ENCODE data around the gene ADAP1. TPM values are rescaled to one million over a fixed set of nuclear protein-coding genes. Genes with fewer than 3 reads are reported as not detected.

The ADAP1 gene
- total and polyA plus RNA-seq, 2 of the 13 experiments (the other 11 are each of a cell fraction or from before 2014, with no cell fraction given), result 10.5 to 24.6 TPM

DNA sequence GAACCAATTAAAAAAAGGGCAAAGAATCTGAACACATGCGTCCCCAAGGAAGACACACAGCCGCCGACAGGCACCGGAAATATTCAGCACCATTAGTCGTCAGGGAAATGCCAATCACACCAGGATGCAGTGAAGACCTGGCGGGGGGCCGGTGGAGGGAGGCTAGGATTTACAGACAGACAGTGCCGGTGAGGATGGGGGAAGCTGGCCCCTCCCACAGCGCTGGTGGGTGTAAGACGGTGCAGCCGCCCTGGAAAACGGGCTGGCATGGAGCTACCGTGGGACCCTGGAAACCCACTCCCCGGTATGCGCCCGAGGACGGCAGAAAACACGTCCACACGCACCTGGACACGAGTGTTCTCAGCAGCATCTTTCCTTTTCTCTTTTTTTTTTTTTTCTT is 4.8 kb upstream of the ADAP1 start (continued):
- TF ChIP-seq, protein P1, sequence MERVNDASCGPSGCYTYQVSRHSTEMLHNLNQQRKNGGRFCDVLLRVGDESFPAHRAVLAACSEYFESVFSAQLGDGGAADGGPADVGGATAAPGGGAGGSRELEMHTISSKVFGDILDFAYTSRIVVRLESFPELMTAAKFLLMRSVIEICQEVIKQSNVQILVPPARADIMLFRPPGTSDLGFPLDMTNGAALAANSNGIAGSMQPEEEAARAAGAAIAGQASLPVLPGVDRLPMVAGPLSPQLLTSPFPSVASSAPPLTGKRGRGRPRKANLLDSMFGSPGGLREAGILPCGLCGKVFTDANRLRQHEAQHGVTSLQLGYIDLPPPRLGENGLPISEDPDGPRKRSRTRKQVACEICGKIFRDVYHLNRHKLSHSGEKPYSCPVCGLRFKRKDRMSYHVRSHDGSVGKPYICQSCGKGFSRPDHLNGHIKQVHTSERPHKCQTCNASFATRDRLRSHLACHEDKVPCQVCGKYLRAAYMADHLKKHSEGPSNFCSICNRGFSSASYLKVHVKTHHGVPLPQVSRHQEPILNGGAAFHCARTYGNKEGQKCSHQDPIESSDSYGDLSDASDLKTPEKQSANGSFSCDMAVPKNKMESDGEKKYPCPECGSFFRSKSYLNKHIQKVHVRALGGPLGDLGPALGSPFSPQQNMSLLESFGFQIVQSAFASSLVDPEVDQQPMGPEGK (CRISPR knock-in tag; IDR thresholded peaks at IDR 0.05), result no peak
- TF ChIP-seq ZNF546 (CRISPR knock-in tag; conservative IDR thresholded peaks at IDR 0.05) (no peak), ZBTB42 (CRISPR knock-in tag; IDR thresholded peaks at IDR 0.05) (no peak), ZNF235 (CRISPR knock-in tag; IDR thresholded peaks at IDR 0.05; ENCODE audit: borderline replicate concordance) (no peak)

DNA sequence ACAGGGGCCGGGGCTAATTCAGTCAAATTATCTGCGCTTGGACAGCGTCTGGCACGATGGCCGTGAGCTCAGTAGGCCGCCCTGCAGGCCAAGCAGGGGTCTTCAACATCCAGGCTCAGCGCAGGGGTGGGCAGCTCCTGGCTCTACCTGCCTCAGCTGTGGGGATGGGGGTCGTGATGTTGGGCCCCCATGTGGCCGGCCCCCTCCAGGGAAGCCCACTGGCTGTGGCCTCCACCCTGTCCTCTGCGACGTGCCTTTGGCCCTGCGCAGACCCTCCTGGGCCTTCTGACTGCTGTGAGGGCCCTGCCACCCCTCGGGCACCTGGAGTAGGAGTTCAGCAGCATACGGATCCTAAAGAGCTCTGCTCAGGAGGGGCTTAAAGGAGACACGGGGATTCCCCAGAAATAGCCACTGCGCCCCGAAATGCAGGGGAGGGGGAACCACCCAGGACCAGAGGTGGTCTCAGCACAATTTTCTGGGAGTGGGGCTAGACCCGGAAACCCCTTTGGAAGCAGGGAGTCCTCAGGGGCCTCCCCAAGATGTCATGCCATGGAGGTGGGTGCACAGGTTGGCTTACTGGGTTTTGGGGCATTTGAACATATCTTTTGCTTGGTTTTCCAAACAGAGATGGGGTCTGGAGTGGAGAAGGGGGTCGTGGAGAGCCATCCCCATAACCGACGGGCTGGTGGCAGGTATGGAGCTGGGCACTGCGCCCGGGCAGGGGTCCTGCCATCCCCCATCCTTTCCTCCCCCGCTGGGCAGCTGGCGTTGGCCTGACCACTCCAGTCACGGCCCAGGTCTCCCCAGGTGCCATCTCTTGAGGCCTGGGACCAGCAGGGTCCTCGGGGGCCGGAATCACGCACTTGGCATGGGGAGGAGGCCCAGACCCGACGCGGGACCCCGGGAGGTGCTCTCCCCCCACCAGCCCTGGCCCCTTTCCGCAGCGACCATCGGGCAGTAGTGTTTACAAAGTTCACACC is 4.0 kb upstream of the ADAP1 start:
- ChIA-PET POLR2A (interaction anchor here (0.8 to 5.2 kb wide), 13 partner anchors 8 to 198 kb away, joined by 3 to 95 read pairs (median 17); partner anchors contain the start of genes COX19 and CYP2W1), CTCF (ENCODE audit: low intra/inter-chr PET ratio, low total read pairs) (no interaction called here)
- H3K4me3 ChIP-seq (replicated peaks in 1 of 3; ENCODE audit: insufficient read depth in 1 of 3, low read depth in 2 of 3, low read length in 3 of 3), result peak overlapping the region in 2 of 3 experiments; percentile 48 to 68; a peak in 4 of 6 replicates
- peaks cover 73% of the 10 kb centered on the region for H3K4me1 ChIP-seq (ENCODE audit: insufficient read depth, low read length)
- WGBS (ENCODE audit: low lambda C conversion rate), result 88% methylated on average over 9 of the region's 36 CpGs
- FAIRE-seq, result no peak
- H3K27me3 ChIP-seq (ENCODE audit: control insufficient read depth in 1 of 2, insufficient read depth in 2 of 2, low read length in 2 of 2), result no peaks in the 10 kb centered on the region
- intact Hi-C loops (cut with micrococcal nuclease; ENCODE audit: unreplicated experiment) (loop anchor here (10.0 kb wide), 2 partner anchors 54 to 144 kb away; no protein-coding TSS in a partner anchor), in situ Hi-C loops (cut with HindIII; ENCODE audit: extremely low pct_ligation_motif_present, low pct_unique_long_range_greater_than_20kb) (no loop called here)
- peak overlapping the region; percentile 89 for H3K4me2 ChIP-seq (ENCODE audit: low read depth, low read length)
- H3K9ac ChIP-seq (ENCODE audit: insufficient read depth, low read depth, low read length), result peak overlapping the region; percentile 67
- no peaks in the 10 kb centered on the region for H3K9me3 ChIP-seq (ENCODE audit: low read length)
- no peak overlapping the region for H2AFZ ChIP-seq (ENCODE audit: low read length)
- no peaks in the 10 kb centered on the region for H3K36me3 ChIP-seq (replicated peaks in 1 of 2; ENCODE audit: control insufficient read depth in 1 of 2, insufficient read depth in 2 of 2, low read length in 2 of 2)
- H4K20me1 ChIP-seq (ENCODE audit: insufficient read depth, low read length), result no peaks in the 10 kb centered on the region
- H3K27ac ChIP-seq (ENCODE audit: extremely low read length, insufficient read depth, low read length), result peak overlapping the region; percentile 84
- no peak for ATAC-seq
- BruUV-seq (replicated peaks), result no TSS peak
- H3K79me2 ChIP-seq (ENCODE audit: insufficient read depth, low read length), result no peaks in the 10 kb centered on the region
- DNase-seq (ENCODE audit: low spot score), result no peak
- TF ChIP-seq ATF7 (IDR thresholded peaks at IDR 0.05) (no peak), ATF7 (CRISPR knock-in tag; IDR thresholded peaks at IDR 0.05) (no peak), ZNF607 (CRISPR knock-in tag; IDR thresholded peaks at IDR 0.05; ENCODE audit: borderline replicate concordance) (no peak), ZNF781 (CRISPR knock-in tag; IDR thresholded peaks at IDR 0.05; ENCODE audit: borderline replicate concordance, not compliant biosample characterization) (no peak), ZNF282 (IDR thresholded peaks at IDR 0.05; ENCODE audit: partially characterized antibody) (no peak), HHEX (CRISPR knock-in tag; IDR thresholded peaks at IDR 0.05) (no peak), PAX8 (CRISPR knock-in tag; IDR thresholded peaks at IDR 0.05; ENCODE audit: borderline replicate concordance) (0 out of 2 replicates have a peak, but pooled peaks have one; percentile 59), ZC3H4 (CRISPR knock-in tag; IDR thresholded peaks at IDR 0.05; ENCODE audit: borderline replicate concordance) (no peak), ZNF510 (CRISPR knock-in tag; IDR thresholded peaks at IDR 0.05; ENCODE audit: low read depth) (no peak), HNRNPH1 (optimal IDR thresholded peaks at IDR 0.05; ENCODE audit: low read depth, low read length) (no peak), BHLHE40 (IDR thresholded peaks at IDR 0.05; ENCODE audit: low read length) (no peak), U2AF1 (optimal IDR thresholded peaks at IDR 0.05; ENCODE audit: low read depth, low read length) (no peak)
- TF ChIP-seq, protein P2, sequence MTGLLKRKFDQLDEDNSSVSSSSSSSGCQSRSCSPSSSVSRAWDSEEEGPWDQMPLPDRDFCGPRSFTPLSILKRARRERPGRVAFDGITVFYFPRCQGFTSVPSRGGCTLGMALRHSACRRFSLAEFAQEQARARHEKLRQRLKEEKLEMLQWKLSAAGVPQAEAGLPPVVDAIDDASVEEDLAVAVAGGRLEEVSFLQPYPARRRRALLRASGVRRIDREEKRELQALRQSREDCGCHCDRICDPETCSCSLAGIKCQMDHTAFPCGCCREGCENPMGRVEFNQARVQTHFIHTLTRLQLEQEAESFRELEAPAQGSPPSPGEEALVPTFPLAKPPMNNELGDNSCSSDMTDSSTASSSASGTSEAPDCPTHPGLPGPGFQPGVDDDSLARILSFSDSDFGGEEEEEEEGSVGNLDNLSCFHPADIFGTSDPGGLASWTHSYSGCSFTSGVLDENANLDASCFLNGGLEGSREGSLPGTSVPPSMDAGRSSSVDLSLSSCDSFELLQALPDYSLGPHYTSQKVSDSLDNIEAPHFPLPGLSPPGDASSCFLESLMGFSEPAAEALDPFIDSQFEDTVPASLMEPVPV (CRISPR knock-in tag; IDR thresholded peaks at IDR 0.05), result no peak
- TF ChIP-seq, protein P3, sequence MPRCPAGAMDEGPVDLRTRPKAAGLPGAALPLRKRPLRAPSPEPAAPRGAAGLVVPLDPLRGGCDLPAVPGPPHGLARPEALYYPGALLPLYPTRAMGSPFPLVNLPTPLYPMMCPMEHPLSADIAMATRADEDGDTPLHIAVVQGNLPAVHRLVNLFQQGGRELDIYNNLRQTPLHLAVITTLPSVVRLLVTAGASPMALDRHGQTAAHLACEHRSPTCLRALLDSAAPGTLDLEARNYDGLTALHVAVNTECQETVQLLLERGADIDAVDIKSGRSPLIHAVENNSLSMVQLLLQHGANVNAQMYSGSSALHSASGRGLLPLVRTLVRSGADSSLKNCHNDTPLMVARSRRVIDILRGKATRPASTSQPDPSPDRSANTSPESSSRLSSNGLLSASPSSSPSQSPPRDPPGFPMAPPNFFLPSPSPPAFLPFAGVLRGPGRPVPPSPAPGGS (CRISPR knock-in tag; IDR thresholded peaks at IDR 0.05), result 0 out of 2 replicates have a peak, but pooled peaks have one; percentile 9
